GM19468 (cell line): ENCODE measurements around the gene HBG2.

Source experiments
- ATAC-seq: cut with Tn5 transposase; IDR thresholded peaks from one replicate; pipeline ENCODE4 v1.9.1; 2021; ENCODE audit warnings: mild to moderate bottlenecking, moderate library complexity, moderate number of reproducible peaks; ENCODE audit not compliant: unreplicated experiment; ENCODE audit errors: extremely low read depth

Gene HBG2

DNA sequence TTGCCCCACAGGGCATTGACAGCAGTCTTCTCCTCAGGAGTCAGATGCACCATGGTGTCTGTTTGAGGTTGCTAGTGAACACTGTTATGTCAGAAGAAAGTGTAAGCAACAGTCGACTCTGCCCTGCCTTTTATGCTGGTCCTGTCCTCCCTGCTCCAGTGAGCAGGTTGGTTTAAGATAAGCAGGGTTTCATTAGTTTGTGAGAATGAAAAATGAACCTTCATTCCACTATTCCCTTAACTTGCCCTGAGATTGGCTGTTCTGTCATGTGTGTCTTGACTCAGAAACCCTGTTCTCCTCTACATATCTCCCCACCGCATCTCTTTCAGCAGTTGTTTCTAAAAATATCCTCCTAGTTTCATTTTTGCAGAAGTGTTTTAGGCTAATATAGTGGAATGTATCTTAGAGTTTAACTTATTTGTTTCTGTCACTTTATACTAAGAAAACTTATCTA is 20.2 kb downstream of the HBG2 start, which contains the start of gene HBD:
TSS of gene HBD (minus strand) at position 103 of the 454 bp plus-strand sequence. CDS start at position 53, 50 bp downstream.
- peak; percentile 74 for ATAC-seq

DNA sequence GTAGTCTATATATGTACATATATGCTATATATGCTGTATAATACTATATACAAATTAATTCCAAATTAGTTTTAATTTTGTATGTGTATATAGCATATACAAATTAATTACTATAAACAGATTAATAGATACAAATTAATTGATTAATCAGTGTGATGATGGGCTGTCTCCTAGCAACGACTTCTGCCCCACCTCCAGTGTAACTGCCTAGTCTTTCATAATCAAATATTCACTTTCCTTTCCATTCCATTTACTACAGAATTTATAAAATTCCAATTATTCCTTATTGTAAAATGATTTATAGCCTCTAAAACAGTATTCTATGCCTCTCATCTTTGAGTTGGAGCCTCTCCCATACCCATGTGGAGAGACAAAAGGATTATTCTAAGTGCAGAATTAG is 21.3 kb downstream of the HBG2 start:
- no peak for ATAC-seq

DNA sequence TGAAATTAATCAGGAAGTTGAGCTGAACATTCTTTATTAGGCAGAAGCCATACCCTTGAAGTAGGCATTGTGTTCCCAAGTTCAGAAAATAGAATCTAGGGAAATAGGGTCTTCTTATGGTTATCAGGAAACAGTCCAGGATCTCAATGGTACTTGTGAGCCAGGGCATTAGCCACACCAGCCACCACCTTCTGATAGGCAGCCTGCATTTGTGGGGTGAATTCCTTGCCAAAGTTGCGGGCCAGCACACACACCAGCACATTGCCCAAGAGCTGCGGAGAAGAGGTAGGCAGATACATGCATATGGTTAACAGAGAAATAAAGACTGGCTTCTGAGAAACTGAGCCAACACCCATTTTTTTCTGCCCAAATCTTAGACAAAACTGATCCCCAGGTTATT is 21.8 kb downstream of the HBG2 start:
- ATAC-seq = no peak

GRCh38 chr11:5232176-5232575 is 22.4 kb downstream of the HBG2 start:
- no peak for ATAC-seq

DNA sequence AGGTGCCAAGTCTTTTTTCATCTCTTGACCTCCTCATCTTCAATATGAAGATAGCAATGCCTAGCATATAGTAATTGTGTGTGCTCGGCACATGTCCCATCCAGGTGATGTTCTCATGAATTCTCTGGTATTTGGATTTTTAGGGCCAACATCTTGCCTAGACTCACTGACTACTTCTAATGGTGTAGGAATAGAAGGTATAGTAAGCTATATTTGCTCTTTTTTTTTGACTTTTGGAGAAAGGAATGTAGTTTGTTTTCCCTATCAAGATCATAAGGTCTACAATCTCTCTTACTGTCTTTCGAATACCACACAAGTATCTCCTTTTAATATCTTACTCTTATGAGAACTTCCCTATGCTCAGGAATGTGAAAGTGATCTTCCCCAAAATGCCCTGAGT is 23.5 kb downstream of the HBG2 start:
- no peak for ATAC-seq

DNA sequence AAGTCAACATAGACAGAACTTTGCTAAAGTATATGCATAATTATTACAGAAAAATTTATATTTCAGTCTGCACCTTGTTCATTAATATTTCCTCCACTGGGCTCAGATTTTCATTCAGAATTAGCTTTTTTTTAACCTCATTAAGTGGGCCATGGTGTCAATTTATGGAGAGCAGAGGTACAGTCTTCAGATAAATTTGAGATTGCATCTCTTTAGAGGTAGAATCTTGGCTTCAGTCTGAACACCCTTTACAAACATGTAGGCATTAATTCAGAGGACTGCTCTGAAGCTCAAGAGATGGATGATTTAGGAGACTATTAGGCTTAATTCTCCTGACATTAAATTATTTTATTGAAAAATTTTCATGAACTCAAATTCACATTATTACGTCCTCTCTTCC is 24.3 kb downstream of the HBG2 start:
- ATAC-seq = no peak

- ATAC-seq = no peak
Measured at GRCh38 chr11:5229796-5230195, 24.8 kb downstream of the HBG2 start.

GRCh38 chr11:5229356-5229755 is 25.2 kb downstream of the HBG2 start:
- ATAC-seq = no peak

GRCh38 chr11:5228124-5228523 is 26.5 kb downstream of the HBG2 start:
- no peak for ATAC-seq

- no peak for ATAC-seq
Measured at GRCh38 chr11:5227681-5228080, 26.9 kb downstream of the HBG2 start.

DNA sequence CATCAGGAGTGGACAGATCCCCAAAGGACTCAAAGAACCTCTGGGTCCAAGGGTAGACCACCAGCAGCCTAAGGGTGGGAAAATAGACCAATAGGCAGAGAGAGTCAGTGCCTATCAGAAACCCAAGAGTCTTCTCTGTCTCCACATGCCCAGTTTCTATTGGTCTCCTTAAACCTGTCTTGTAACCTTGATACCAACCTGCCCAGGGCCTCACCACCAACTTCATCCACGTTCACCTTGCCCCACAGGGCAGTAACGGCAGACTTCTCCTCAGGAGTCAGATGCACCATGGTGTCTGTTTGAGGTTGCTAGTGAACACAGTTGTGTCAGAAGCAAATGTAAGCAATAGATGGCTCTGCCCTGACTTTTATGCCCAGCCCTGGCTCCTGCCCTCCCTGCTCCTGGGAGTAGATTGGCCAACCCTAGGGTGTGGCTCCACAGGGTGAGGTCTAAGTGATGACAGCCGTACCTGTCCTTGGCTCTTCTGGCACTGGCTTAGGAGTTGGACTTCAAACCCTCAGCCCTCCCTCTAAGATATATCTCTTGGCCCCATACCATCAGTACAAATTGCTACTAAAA is 27.8 kb downstream of the HBG2 start, which contains the start of gene HBB:
TSS of gene HBB (minus strand) at position 340 of the 579 bp plus-strand sequence. CDS start at position 290, 50 bp downstream.
- no peak for ATAC-seq

DNA sequence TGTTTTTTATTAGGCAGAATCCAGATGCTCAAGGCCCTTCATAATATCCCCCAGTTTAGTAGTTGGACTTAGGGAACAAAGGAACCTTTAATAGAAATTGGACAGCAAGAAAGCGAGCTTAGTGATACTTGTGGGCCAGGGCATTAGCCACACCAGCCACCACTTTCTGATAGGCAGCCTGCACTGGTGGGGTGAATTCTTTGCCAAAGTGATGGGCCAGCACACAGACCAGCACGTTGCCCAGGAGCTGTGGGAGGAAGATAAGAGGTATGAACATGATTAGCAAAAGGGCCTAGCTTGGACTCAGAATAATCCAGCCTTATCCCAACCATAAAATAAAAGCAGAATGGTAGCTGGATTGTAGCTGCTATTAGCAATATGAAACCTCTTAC is 29.1 kb downstream of the HBG2 start:
- ATAC-seq = no peak

GRCh38 chr11:5224538-5225479 is 29.8 kb downstream of the HBG2 start:
- ATAC-seq = no peak

DNA sequence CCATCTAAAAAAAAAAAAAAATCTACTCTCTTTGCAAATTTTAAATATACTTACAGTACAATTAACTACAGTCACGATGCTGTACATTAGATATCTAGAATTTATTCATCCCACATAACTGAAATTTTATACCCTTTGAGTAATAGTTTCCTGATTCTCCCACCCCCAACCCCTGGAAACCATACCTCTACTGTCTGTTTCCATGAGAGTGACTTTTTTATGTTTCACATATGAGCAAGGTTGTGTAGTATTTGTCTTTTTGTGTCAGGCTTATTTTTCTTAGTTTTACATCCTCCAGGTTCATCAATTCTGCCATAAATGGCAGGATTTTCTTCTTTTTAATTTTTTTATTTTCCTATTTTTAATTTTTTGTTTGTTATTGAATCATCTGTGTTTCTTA is 30.9 kb downstream of the HBG2 start:
- ATAC-seq = no peak

- no peak for ATAC-seq
Measured at GRCh38 chr11:5223146-5223545, 31.4 kb downstream of the HBG2 start.

DNA sequence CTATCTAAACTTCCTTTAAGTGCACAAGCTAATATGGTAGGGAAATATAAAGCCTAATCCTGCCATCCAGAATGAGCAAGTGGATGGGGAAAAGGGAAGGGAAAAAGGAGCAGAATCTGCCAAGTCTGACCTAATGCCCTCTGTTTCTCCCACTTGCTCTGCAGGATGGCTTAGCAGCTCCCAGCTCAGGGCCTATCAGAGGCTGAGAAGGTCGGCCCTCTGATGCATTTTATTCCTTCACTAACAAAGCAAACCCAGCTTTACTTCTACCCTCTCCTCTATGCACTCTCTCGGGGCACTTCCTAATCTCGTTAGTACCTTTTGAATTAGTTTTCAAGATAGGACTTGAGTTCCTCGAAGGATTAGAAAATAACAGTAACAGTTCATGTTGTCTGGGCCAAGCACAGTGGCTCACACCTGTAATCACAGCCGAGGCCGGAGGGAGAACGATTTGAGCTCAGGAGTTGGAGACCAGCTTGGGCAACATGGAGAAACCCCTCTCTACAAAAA is 44.1 kb downstream of the HBG2 start:
- ATAC-seq = no peak

DNA sequence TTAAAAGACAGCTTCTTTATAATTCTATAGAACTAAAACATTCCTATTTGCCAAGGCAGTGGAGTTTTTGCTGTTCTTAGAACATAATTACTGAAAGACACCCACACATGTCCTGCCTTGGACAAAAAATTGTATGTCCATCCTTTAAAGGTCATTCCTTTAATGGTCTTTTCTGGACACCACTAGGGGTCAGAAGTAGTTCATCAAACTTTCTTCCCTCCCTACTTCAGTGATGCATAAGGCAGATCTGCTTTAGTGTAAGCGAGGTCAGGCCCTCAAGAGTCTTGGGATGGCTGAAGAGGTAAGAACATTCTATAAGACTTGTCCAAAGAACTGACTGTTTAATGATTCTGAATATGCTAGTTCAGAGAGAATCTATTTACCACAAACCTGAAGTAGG is 49.8 kb downstream of the HBG2 start:
- peak; percentile 51 for ATAC-seq

DNA sequence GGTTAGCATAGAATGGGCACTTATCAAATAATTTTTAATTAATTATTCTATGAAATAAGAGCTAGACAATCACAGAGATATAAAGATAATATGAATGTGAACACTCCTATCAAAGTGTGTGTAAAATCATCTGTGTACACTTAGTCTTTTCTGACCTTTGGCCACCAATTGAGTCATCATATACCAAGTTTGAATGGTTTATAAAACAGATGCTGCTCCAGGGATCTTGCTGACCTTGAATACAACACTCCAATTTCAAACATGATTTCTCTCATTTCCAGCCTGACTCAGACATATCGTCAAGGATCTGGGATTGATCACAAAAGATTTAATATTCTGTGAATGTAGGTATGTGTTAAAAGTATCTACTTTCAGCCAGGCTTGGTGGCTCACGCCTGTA is 51.2 kb downstream of the HBG2 start:
- no peak for ATAC-seq
